CD4-positive, alpha-beta T cell treated with Interleukin-21 for 1 hour (primary cell): ENCODE results near the gene MRPS24.
"Not testable (repeated sequence)": the region's sequence is repeated elsewhere in the genome, so short reads cannot be mapped to it uniquely, and the experiment has no call there.

Experiments used
- DNase-seq: peaks from one replicate; pipeline ENCODE4 v3.0.0-alpha.2; 2020

The MRPS24 gene

GRCh38 chr7:43830917-43831316 is 38.4 kb downstream of the MRPS24 start:
- DNase-seq = not testable (repeated sequence)

- no peak for DNase-seq
Observed at GRCh38 chr7:43825391-43825808, 43.9 kb downstream of the MRPS24 start.

GRCh38 chr7:43824963-43825362 is 44.4 kb downstream of the MRPS24 start:
- no peak for DNase-seq

- DNase-seq = not testable (repeated sequence)
Observed at GRCh38 chr7:43824513-43824912, 44.8 kb downstream of the MRPS24 start.

- no peak for DNase-seq
Observed at GRCh38 chr7:43823941-43824340, 45.4 kb downstream of the MRPS24 start.

- DNase-seq = not testable (repeated sequence)
Observed at GRCh38 chr7:43823425-43823824, 45.9 kb downstream of the MRPS24 start.
